Esophagus muscularis mucosa (tissue), 4 donors: ENCODE data around the gene IL11. TPM values are rescaled to one million over a fixed set of nuclear protein-coding genes. Genes with fewer than 3 reads are reported as not detected.

ENCODE experiments used
- DNase-seq: peaks from one replicate; pipeline ENCODE4 v3.0.0-alpha.2; 2017; ENCODE audit errors: extremely low spot score
- H3K27ac ChIP-seq, 4 donors: fragments of 200-600 bp; sonication (generic); replicated peaks in 1 of 4; 1 replicate in 3 of 4; 2 replicates in 1 of 4; pipeline ENCODE4 v1.5.1; 2016 to 2019; ENCODE audit warnings: mild to moderate bottlenecking in 1 of 4
- H3K27me3 ChIP-seq, 4 donors: fragments of 200-600 bp; sonication (generic); one replicate each; pipeline versions ENCODE4 v1.5.1 to v1.6.0; 2016 to 2019
- H3K36me3 ChIP-seq, 4 donors: fragments of 200-600 bp; sonication (generic); one replicate each; pipeline ENCODE4 v1.5.1; 2016 to 2019
- H3K4me1 ChIP-seq, 4 donors: fragments of 200-600 bp; sonication (generic); one replicate each; pipeline ENCODE4 v1.5.1; 2016 to 2019
- H3K4me3 ChIP-seq, 4 donors: fragments of 200-600 bp; sonication (generic); 1 replicate in 2 of 4; 2 replicates in 2 of 4; pipeline ENCODE4 v1.5.1; 2016 to 2019; ENCODE audit warnings: mild to moderate bottlenecking in 4 of 4, moderate library complexity in 1 of 4
- H3K9me3 ChIP-seq, 4 donors: fragments of 200-600 bp; sonication (generic); 1 replicate in 3 of 4; 2 replicates in 1 of 4; pipeline ENCODE4 v1.5.1; 2016 to 2019
- CTCF ChIP-seq, 3 experiments: fragments of 200-600 bp in 2 of 3; fragments of 450-650 bp in 1 of 3; sonication (generic) in 2 of 3; IDR thresholded peaks; one replicate each; pipeline ENCODE4 v1.5.1; 2017 to 2019; ENCODE audit warnings: antibody characterized with exemption in 3 of 3, mild to moderate bottlenecking in 2 of 3, moderate library complexity in 1 of 3
- EP300 ChIP-seq: sonication (generic); formaldehyde crosslinking; IDR thresholded peaks from one replicate; pipeline ENCODE4 v1.6.1; 2017; ENCODE audit warnings: antibody characterized with exemption
- POLR2A ChIP-seq: fragments of 450-650 bp; IDR thresholded peaks from one replicate; pipeline ENCODE4 v1.6.1; 2017; ENCODE audit warnings: antibody characterized with exemption, moderate library complexity, mild to moderate bottlenecking, low read depth
- POLR2AphosphoS5 ChIP-seq, 2 donors: sonication (generic); formaldehyde crosslinking; IDR thresholded peaks; one replicate each; pipeline ENCODE4 v1.6.1; 2017; ENCODE audit warnings: antibody characterized with exemption in 2 of 2
- WGBS: methylation state at CpG from one replicate; pipeline ENCODE4 v1.1.5; 2018; 5-methylcytosine and 5-hydroxymethylcytosine counted together
- intact Hi-C: fragments of 100-400 bp; cut with DNase I; formaldehyde crosslinking; loops from one replicate; pipeline ENCODE4 v1.15.1; 2023
- total RNA-seq, 4 donors: library from RNA; depleted of rRNA; stranded (reverse); fragments of >200 nt; gene quantifications; one replicate each; pipeline versions ENCODE4 v1.1.0 to v1.2.1, GENCODE V29; 2016

IL11 gene
- total RNA-seq, 4 donors from 2014 or later = 0.33 to 0.34 TPM; not detected in 2

DNA sequence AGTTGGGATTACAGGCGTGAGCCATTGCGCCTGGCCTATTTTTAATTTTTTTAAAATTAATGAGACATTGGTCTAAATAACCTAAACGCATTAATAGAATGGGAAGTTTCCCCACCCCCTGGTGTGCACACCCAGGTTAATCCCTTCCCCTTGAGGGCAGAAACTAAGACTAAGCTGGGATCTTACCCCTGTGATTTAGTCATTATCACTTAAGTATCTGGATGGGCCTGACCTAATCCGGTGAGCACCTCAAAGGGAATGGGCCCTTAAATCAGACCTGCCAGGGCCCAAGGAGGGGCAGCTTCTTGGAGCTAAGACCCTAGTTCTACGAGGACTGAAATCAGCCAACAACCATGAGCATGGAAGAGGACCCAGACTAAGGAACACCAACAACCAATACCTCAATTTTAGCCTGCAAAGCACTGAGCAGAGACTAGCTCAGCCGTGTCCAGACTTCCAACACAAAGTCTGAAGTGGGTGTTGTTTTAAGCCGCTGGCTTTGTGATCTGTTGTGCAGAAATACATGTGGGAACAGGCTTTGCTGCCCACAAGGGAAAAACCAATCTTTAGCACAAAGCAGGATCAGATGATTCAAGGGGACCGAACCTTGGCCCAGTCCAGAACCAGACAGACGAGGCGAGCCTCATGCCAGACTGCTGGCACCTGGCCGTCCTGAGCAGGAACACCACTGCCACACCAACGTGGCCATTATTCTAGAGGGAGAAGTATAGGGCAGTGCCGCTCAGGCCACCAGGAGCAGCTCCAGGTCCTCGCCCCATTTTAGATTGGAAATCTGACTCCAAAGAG, 30.2 kb upstream of the IL11 start:
- Histone ChIP-seq H3K9me3 (no peaks in the 10 kb centered on the region), H3K4me3 (no peak overlapping the region), H3K36me3 (peaks cover 29 to 53% (median 51%) of the 10 kb centered on the region in 4 donors), H3K27me3 (no peaks in the 10 kb centered on the region), H3K27ac (no peak overlapping the region), H3K4me1 (peaks cover 0 to 4% (median 2%) of the 10 kb centered on the region in 4 donors)
- TF ChIP-seq POLR2AphosphoS5 (IDR thresholded peaks at IDR 0.05) (no peak), POLR2A (no peak), CTCF (IDR thresholded peaks at IDR 0.05) (no peak), EP300 (no peak)
- intact Hi-C loops = no loop called here
- DNase-seq = no peak
- WGBS = 85% methylated on average over 11 of the region's 14 CpGs

GRCh38 chr19:55398200-55398925, 28.1 kb upstream of the IL11 start:
- no peaks in the 10 kb centered on the region for H3K9me3 ChIP-seq
- no peak for TF ChIP-seq POLR2AphosphoS5 (IDR thresholded peaks at IDR 0.05)
- TF ChIP-seq EP300 = no peak
- no peak for TF ChIP-seq POLR2A
- TF ChIP-seq CTCF (IDR thresholded peaks at IDR 0.05) = no peak
- intact Hi-C loops = no loop called here

GRCh38 chr19:55392820-55393761, 22.8 kb upstream of the IL11 start:
- intact Hi-C loops = no loop called here
- WGBS = 61% methylated on average over 18 of the region's 18 CpGs

More at GRCh38 chr19:55398200-55398925, 28.1 kb upstream of the IL11 start:
- DNase-seq = no peak
- no peak overlapping the region for H3K27ac ChIP-seq
- no peak overlapping the region for H3K4me3 ChIP-seq
- H3K27me3 ChIP-seq = no peaks in the 10 kb centered on the region
- WGBS = 84% methylated on average over 12 of the region's 12 CpGs
- no peaks in the 10 kb centered on the region for H3K4me1 ChIP-seq
- peaks cover 23 to 32% (median 31%) of the 10 kb centered on the region in 4 donors for H3K36me3 ChIP-seq

More at GRCh38 chr19:55392820-55393761, 22.8 kb upstream of the IL11 start:
- Histone ChIP-seq H3K27ac (no peak overlapping the region), H3K4me3 (no peak overlapping the region), H3K9me3 (no peaks in the 10 kb centered on the region), H3K36me3 (peaks cover 3 to 47% (median 34%) of the 10 kb centered on the region in 4 donors), H3K4me1 (peaks cover 14 to 40% (median 32%) of the 10 kb centered on the region in 4 donors), H3K27me3 (no peaks in the 10 kb centered on the region)
- TF ChIP-seq POLR2AphosphoS5 (IDR thresholded peaks at IDR 0.05) (no peak), CTCF (IDR thresholded peaks at IDR 0.05) (no peak), EP300 (no peak), POLR2A (no peak)
- no peak for DNase-seq
